NB4 (cell line): ENCODE measurements around the gene RPP38.

Experiments used
- POLR2A ChIP-seq: IDR thresholded peaks from 2 replicates; pipeline ENCODE4 v1.6.1; 2011; ENCODE audit warnings: mild to moderate bottlenecking; ENCODE audit not compliant: insufficient read length; ENCODE audit errors: extremely low read depth
- TF ChIP-seq, protein P1 (sequence below): IDR thresholded peaks from one replicate; pipeline ENCODE4 v1.5.1; 2012; ENCODE audit warnings: low read depth, low read length

DNA sequence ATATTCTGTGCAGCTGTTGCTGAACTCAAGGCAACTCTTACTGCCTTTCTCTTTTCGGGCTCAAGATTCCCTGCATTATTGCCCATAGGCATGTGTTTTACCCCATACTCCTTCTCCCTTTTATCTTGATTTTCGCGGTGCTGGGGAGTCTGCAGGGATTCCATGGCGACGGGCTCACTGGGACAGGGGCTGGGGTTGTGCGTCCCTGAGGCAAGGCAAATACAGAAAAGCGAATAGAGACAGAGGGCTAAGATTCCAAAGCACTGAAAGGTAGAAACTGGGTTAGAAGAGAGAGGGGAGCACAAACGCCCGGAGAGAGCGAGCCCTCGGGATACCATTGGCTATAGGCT lies 519 bp upstream of the RPP38 start:
- TF ChIP-seq, protein P1, sequence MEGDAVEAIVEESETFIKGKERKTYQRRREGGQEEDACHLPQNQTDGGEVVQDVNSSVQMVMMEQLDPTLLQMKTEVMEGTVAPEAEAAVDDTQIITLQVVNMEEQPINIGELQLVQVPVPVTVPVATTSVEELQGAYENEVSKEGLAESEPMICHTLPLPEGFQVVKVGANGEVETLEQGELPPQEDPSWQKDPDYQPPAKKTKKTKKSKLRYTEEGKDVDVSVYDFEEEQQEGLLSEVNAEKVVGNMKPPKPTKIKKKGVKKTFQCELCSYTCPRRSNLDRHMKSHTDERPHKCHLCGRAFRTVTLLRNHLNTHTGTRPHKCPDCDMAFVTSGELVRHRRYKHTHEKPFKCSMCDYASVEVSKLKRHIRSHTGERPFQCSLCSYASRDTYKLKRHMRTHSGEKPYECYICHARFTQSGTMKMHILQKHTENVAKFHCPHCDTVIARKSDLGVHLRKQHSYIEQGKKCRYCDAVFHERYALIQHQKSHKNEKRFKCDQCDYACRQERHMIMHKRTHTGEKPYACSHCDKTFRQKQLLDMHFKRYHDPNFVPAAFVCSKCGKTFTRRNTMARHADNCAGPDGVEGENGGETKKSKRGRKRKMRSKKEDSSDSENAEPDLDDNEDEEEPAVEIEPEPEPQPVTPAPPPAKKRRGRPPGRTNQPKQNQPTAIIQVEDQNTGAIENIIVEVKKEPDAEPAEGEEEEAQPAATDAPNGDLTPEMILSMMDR, result no peak
- TF ChIP-seq POLR2A, result no peak
